H7 (cell line): Measurements from ENCODE around the gene GIN1. TPM values are rescaled to one million over a fixed set of nuclear protein-coding genes. Genes with fewer than 3 reads are reported as not detected.

Experiments
- DNase-seq: peaks from one replicate; pipeline ENCODE4 v3.0.0; 2012
- H3K27me3 ChIP-seq: 2 replicates; pipeline ENCODE4 v1.6.0; 2011; ENCODE audit warnings: mild to moderate bottlenecking, low read length; ENCODE audit not compliant: control insufficient read depth, insufficient read depth
- H3K36me3 ChIP-seq: replicated peaks from 2 replicates; pipeline ENCODE4 v1.5.1; 2011; ENCODE audit warnings: low read length; ENCODE audit not compliant: control insufficient read depth, insufficient read depth
- H3K4me3 ChIP-seq: 2 replicates; pipeline ENCODE4 v1.5.1; 2011; ENCODE audit warnings: low read depth, mild to moderate bottlenecking, control low read depth, low read length, moderate library complexity; ENCODE audit not compliant: insufficient read depth
- total RNA-seq: library from RNA; depleted of rRNA; stranded (reverse); fragments of >200 nt; shearing (Covaris generic); gene quantifications from 2 replicates; pipeline ENCODE4 v1.2.3, GENCODE V29; 2014; rRNA removed

The GIN1 gene
- total RNA-seq, 1 experiment from 2014 or later: 5.0 TPM

GRCh38 chr5:103036601-103037000 lies 83.3 kb downstream of the GIN1 start:
- no peak for DNase-seq
- Histone ChIP-seq H3K27me3 (no peaks in the 10 kb centered on the region), H3K4me3 (no peak overlapping the region), H3K36me3 (no peaks in the 10 kb centered on the region)

Other genes starting within 250 kb of the GIN1 start
- gene PPIP5K2, start 163 bp upstream of the GIN1 start, total RNA-seq: 29.7 and 44.4 TPM in 2 replicates
- 15.0 and 16.0 TPM in 2 replicates for gene MACIR, start 138.6 kb upstream of the GIN1 start, total RNA-seq